ENCODE results near the gene HMCN2.

DNA sequence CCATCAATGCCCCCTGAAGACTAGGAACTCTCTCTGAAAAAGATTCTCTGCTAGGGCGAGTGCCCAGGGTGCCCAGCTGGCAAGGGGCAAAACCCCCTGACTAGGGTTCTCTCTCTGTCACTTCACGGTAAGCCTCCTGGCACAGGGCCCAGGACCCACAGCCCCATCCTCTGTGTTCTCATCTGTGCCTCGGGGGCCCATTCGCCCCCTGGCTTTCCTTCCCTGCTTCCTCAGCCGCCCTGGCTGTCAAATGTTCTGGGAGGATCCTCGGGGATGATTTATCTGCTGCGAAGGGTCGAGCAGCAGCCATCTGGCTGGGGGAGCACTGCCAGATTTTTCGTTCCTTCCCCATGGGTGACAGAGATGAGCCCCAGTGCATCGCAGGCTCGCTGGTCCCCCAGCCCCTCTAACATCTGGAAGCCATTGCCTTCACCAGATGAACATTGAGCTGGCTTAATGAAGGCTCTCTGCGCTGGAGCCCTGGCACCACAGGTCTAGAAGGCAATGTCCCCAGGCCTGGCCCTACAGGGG is 24.2 kb downstream of the HMCN2 start:
- TF ChIP-seq, protein P1, sequence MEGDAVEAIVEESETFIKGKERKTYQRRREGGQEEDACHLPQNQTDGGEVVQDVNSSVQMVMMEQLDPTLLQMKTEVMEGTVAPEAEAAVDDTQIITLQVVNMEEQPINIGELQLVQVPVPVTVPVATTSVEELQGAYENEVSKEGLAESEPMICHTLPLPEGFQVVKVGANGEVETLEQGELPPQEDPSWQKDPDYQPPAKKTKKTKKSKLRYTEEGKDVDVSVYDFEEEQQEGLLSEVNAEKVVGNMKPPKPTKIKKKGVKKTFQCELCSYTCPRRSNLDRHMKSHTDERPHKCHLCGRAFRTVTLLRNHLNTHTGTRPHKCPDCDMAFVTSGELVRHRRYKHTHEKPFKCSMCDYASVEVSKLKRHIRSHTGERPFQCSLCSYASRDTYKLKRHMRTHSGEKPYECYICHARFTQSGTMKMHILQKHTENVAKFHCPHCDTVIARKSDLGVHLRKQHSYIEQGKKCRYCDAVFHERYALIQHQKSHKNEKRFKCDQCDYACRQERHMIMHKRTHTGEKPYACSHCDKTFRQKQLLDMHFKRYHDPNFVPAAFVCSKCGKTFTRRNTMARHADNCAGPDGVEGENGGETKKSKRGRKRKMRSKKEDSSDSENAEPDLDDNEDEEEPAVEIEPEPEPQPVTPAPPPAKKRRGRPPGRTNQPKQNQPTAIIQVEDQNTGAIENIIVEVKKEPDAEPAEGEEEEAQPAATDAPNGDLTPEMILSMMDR (IDR thresholded peaks at IDR 0.05): no peak
- no peak for TF ChIP-seq POLR2A (IDR thresholded peaks at IDR 0.05)
